Activated T-cell treated with anti-CD3 and anti-CD28 coated beads, Interleukin-2, amount 50 U/mL, for 72 hours (primary cell): ENCODE data around the gene CLCN5. TPM values are rescaled to one million over a fixed set of nuclear protein-coding genes. Genes with fewer than 3 reads are reported as not detected.
A peak's percentile ranks its signal among the peaks of the same experiment; 100 is the strongest.

Experiments
- ATAC-seq, 2 donors: fragments of 150-1000 bp; cut with Tn5 transposase; replicated peaks in 1 of 2; 2 replicates each; pipeline ENCODE4 v1.10.0; 2021; ENCODE audit warnings: moderate library complexity in 2 of 2, mild to moderate bottlenecking in 1 of 2
- DNase-seq, 2 donors: peaks; one replicate each; pipeline ENCODE4 v3.0.0; 2021 to 2022; ENCODE audit warnings: mixed read lengths in 1 of 2
- H3K27ac Mint-ChIP-seq: one replicate; pipeline ENCODE4 v1.8.0; 2022; ENCODE audit warnings: mild to moderate bottlenecking, moderate library complexity, mixed read lengths
- H3K27me3 Mint-ChIP-seq: one replicate; pipeline ENCODE4 v1.8.0; 2022; ENCODE audit warnings: low read depth, mixed read lengths
- H3K36me3 Mint-ChIP-seq, 2 donors: one replicate each; pipeline ENCODE4 v1.8.0; 2022; ENCODE audit warnings: mixed read lengths in 2 of 2, mild to moderate bottlenecking in 1 of 2; ENCODE audit not compliant: insufficient read depth in 2 of 2
- H3K4me1 Mint-ChIP-seq: one replicate; pipeline ENCODE4 v1.8.0; 2022; ENCODE audit warnings: low read depth, mixed read lengths
- H3K4me3 Mint-ChIP-seq, 2 donors: one replicate each; pipeline ENCODE4 v1.8.0; 2022; ENCODE audit warnings: mild to moderate bottlenecking in 2 of 2, mixed read lengths in 2 of 2, moderate library complexity in 2 of 2
- H3K9me3 Mint-ChIP-seq, 2 donors: one replicate each; pipeline ENCODE4 v1.8.0; 2022; ENCODE audit warnings: mixed read lengths in 2 of 2
- total RNA-seq, 2 donors: library from RNA; stranded (reverse); gene quantifications; one replicate each; pipeline ENCODE4 v1.2.3, GENCODE V29; 2022

The CLCN5 gene
- total RNA-seq, 2 donors from 2014 or later = 4.2 to 4.3 TPM

DNA sequence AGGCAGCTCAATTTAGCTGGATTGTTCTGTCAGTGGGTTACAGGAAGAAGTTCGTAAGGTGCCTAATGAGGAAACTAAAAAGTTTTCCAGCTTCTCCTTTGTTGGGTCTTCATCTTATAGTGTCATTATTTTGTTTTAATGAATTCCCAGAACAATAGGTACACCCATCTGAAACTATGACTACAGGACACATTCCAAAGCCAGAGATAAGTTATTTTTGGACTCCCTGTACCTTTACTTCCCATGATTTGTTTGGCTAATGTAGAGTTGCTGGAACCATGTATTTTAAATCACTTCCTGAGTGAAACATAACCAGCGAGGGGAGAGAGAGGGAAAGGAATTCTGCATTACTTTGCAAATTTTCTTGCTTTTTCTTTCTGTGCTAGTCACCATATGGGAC, 114.0 kb downstream of the CLCN5 start:
- Mint-ChIP-seq H3K27ac (no peak overlapping the region), H3K4me1 (no peaks in the 10 kb centered on the region), H3K36me3 (peaks cover 0 to 4% of the 10 kb centered on the region in 2 donors), H3K9me3 (no peaks in the 10 kb centered on the region), H3K27me3 (peaks cover 7% of the 10 kb centered on the region), H3K4me3 (no peak overlapping the region)
- DNase-seq (no peak), ATAC-seq (no peak)

DNA sequence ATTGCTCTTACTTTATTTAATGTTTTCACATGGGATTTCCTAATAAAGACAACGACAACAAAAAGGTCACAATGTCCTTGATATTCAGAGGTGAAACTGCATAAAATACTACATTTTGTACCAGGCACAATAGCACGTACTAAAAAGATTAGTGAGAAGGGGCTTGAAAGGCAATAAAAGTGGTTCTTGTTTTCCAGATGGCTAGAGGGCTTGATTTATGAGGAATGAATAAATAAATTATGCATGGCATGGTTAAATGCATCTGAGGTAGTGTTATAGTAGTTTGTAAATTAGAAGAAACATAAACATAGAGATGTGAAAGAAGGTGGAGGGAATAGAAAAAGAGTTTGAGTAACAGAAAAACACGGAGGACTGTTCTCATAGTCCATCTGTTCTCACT, 123.4 kb downstream of the CLCN5 start:
- Mint-ChIP-seq H3K9me3 (no peaks in the 10 kb centered on the region), H3K27ac (no peak overlapping the region), H3K4me1 (no peaks in the 10 kb centered on the region), H3K27me3 (peaks cover 22% of the 10 kb centered on the region), H3K4me3 (no peak overlapping the region), H3K36me3 (no peaks in the 10 kb centered on the region)
- ATAC-seq (no peak), DNase-seq (no peak)

DNA sequence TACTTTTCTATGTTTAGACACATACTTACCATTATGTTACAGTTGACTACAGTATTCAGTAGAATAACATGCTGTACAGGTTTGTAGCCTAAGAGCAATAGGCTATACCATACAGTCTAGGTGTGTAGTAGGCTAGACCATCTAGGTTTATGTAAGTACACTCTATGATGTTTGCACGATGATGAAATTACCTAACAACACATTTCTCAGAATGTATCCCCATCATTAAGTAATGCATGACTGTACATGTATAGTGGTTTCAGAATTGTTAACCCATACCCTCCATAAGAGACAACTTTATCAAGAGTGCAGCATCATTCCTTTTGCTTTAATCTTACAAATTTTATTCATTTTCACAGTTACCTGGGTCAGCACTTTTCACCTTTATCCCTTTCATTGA, 126.8 kb downstream of the CLCN5 start:
- no peaks in the 10 kb centered on the region for H3K4me1 Mint-ChIP-seq
- ATAC-seq (peak; percentile 37 to 55), DNase-seq (no peak)
- no peaks in the 10 kb centered on the region for H3K36me3 Mint-ChIP-seq
- H3K9me3 Mint-ChIP-seq = no peaks in the 10 kb centered on the region
- H3K4me3 Mint-ChIP-seq = no peak overlapping the region
- no peak overlapping the region for H3K27ac Mint-ChIP-seq
- H3K27me3 Mint-ChIP-seq = peaks cover 18% of the 10 kb centered on the region

DNA sequence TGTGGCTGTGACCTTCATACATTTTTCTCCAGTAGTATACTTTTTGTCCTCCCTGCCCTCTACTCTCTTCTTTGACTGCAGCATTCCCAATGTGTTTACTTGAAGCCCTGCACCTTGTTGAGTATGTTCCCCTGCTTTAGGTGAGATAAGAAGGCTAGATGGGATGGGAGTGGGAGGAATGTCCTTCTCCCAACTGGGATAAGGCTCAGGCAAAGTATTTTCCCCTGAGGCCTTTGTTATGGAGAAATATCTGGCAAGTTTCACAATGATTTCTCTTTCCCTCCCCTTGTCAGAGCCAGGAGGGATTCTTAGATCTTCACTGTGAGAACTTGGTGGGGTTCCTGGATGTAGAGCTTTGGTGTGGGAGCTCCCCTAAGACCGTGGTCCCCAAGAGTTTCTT, 131.8 kb downstream of the CLCN5 start:
- no peak overlapping the region for H3K4me3 Mint-ChIP-seq
- H3K27me3 Mint-ChIP-seq = peaks cover 20% of the 10 kb centered on the region
- H3K27ac Mint-ChIP-seq = no peak overlapping the region
- ATAC-seq = no peak
- no peak for DNase-seq
- no peaks in the 10 kb centered on the region for H3K9me3 Mint-ChIP-seq
- H3K36me3 Mint-ChIP-seq = no peaks in the 10 kb centered on the region
- no peaks in the 10 kb centered on the region for H3K4me1 Mint-ChIP-seq

DNA sequence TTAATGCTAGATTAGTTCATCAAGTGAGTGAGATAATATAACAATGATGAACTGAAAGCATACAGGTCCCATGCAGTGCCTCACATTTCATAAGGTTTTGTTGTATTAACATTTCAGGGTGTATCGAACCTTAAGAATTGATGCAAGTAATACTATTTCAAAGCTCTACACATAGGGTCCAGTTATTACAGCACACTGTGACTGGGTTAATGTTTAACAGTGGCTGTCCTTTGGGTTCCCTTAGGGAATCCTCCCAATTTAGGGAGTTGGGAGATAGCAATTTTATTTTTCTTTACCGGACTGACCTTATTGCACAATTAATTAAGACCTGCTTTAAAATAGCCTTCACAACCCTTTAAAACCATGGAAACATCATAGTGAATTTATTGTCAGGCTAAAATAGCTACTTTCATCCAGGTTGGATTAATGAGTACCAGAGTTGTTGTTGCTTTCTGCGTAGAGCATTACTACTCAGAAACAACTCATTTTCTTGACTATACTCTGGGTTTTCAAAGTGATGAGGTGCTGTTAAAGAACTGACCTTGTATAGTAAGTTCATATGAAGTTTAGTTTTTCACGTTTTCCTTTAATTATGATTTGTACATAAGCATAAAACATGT, 144.0 kb downstream of the CLCN5 start:
- ATAC-seq = no peak
- H3K27me3 Mint-ChIP-seq = no peaks in the 10 kb centered on the region
- H3K36me3 Mint-ChIP-seq = no peaks in the 10 kb centered on the region
- H3K4me1 Mint-ChIP-seq = no peaks in the 10 kb centered on the region
- no peak overlapping the region for H3K27ac Mint-ChIP-seq
- no peaks in the 10 kb centered on the region for H3K9me3 Mint-ChIP-seq
- DNase-seq = no peak
- no peak overlapping the region for H3K4me3 Mint-ChIP-seq

DNA sequence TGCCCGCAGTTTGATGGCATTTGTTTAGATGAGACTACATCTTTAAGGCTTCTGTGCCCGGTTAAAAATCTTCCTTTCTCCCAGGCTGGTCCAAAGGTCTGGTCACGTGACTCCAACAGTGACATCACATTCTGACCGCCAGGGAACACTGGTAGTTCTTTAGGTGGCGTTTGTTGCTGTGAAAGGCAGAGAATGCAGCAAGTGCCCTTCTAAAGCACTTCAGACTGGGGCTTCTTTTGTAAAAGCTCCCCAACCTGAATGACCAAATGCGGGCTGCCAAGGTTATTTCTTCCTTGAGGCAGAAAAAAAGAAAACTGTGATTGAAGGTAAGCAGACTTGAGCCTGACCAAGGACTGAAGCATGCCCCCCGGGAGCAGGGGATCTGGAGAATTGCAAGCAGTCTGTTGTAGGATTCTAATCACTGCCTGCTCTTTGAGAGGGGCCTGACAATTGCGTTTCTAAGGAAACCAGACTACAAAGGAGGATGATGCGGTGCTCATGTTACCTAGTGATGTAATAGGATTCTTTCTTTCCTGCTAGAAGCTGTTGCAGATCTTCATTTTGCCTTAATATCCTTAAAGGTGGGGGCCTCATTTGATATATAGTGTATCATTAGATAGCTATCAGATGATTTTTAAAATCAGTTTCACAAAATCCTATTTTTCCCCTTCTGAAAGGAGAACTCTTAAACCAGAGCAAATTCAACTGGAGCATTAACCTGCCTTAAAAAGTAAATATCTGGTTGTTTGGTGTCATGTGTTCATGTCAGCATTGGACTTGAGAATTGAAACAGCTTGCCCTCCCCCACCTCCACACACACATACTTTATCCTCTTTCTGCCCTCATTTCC, 145.3 kb downstream of the CLCN5 start:
- no peaks in the 10 kb centered on the region for H3K36me3 Mint-ChIP-seq
- no peaks in the 10 kb centered on the region for H3K4me1 Mint-ChIP-seq
- ATAC-seq = no peak
- no peak for DNase-seq
- H3K9me3 Mint-ChIP-seq = no peaks in the 10 kb centered on the region
- peak overlapping the region; percentile 63 for H3K27ac Mint-ChIP-seq
- no peaks in the 10 kb centered on the region for H3K27me3 Mint-ChIP-seq
- no peak overlapping the region for H3K4me3 Mint-ChIP-seq

DNA sequence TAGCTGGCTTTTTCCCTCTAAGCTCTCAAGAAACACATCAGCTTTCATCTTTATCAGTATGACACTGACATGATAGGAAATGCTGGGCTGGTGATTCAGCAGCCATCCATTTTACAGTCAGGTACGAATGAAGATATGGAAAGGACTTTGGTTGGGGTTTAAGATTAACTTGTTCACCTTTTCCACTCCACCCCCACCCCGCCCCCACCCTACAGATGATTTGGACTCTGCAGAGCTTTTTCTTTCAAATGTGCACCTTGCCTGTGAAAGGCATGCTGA, 145.8 kb downstream of the CLCN5 start:
- ATAC-seq = peak; percentile 53 to 63

DNA sequence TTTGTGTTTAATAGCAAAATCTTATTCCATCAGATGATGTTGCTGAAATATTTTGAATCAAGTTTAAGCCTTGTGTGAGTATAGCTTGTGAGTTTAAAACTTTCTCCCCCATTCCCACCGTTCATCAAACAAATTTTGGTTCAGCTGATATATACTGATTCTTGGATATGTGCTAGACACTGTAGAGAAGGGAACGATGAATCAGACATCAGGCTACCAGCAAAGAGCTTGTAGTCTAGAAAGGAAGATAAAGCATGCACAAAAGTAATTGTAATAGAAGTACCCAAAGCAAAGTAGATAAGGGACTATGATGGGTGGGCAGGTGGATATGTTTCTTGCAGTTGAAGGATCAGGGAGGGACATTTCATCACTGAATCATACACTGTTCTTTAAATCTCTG, 146.5 kb downstream of the CLCN5 start:
- Mint-ChIP-seq H3K27ac (no peak overlapping the region), H3K27me3 (no peaks in the 10 kb centered on the region), H3K4me1 (no peaks in the 10 kb centered on the region), H3K9me3 (no peaks in the 10 kb centered on the region), H3K4me3 (no peak overlapping the region), H3K36me3 (no peaks in the 10 kb centered on the region)
- ATAC-seq = no peak
- no peak for DNase-seq

More for the DNA sequence above, 145.8 kb downstream of the CLCN5 start:
- no peaks in the 10 kb centered on the region for H3K36me3 Mint-ChIP-seq
- DNase-seq = no peak
- H3K9me3 Mint-ChIP-seq = no peaks in the 10 kb centered on the region
- H3K4me3 Mint-ChIP-seq = no peak overlapping the region
- no peaks in the 10 kb centered on the region for H3K27me3 Mint-ChIP-seq
- no peaks in the 10 kb centered on the region for H3K4me1 Mint-ChIP-seq
- H3K27ac Mint-ChIP-seq = no peak overlapping the region

DNA sequence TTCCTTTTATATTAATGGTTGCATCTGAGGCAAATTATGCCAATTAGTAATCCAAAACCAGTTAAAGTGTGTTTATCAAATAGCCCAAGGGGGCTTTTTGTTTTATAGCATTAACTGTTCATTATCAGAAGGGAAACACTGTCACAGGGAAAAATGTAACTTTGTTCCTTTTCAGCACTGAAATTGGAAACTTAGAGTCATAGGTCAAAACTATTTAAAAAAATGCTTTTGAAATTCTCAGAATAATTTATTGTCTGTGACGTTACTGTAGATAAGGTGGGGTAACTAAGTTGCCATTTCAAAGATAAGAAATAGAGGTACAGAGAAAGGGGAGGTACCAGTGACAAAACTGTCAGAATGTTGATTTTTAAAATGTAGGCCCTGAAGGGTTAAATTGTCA, 149.1 kb downstream of the CLCN5 start:
- Mint-ChIP-seq H3K4me1 (no peaks in the 10 kb centered on the region), H3K4me3 (no peak overlapping the region), H3K36me3 (no peaks in the 10 kb centered on the region), H3K9me3 (no peaks in the 10 kb centered on the region), H3K27ac (no peak overlapping the region), H3K27me3 (peaks cover 7% of the 10 kb centered on the region)
- DNase-seq (no peak), ATAC-seq (no peak)

DNA sequence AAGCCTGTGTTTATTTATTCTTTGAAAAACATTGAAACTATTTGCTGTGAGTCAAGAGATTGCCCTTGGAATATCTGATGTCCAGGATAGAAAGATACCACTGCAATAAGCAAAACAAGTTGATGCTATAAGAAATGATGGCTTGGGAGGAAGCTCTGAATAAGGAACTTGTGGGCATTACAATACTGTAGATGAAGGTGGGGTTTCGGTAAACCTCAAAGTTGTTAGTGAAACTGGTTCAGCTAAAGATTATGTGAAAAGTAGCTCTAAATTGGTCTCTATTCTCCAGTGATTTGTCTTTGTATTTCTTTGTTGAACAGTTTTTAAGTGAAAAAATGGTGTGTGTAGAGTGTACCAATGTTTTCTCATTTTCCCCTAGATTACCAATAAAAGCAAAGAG, 149.7 kb downstream of the CLCN5 start:
- H3K36me3 Mint-ChIP-seq = no peaks in the 10 kb centered on the region
- no peaks in the 10 kb centered on the region for H3K4me1 Mint-ChIP-seq
- H3K27me3 Mint-ChIP-seq = peaks cover 7% of the 10 kb centered on the region
- H3K27ac Mint-ChIP-seq = no peak overlapping the region
- DNase-seq (no peak), ATAC-seq (no peak)
- H3K9me3 Mint-ChIP-seq = no peaks in the 10 kb centered on the region
- H3K4me3 Mint-ChIP-seq = no peak overlapping the region

DNA sequence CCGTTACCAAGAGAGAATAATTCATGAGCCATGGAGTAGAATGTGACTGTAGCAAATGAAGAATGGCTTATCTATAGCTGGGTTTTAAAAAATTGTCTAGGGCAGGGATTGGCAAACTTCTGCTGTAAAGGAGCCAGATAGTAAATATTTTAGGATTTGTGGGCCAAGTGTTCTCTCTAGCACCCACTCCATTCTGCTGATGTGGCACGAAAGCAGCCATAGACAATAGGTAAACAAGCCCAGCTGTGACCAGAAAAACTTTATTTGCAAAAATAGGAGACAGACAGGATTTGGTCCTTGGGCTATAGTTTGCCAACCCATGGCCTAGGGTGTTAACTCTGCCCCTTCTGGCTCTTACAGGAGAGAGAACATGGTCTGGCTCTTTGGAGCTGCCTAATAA, 151.2 kb downstream of the CLCN5 start:
- no peak overlapping the region for H3K27ac Mint-ChIP-seq
- no peaks in the 10 kb centered on the region for H3K4me1 Mint-ChIP-seq
- H3K27me3 Mint-ChIP-seq = peaks cover 7% of the 10 kb centered on the region
- no peaks in the 10 kb centered on the region for H3K36me3 Mint-ChIP-seq
- no peak overlapping the region for H3K4me3 Mint-ChIP-seq
- DNase-seq = no peak
- no peaks in the 10 kb centered on the region for H3K9me3 Mint-ChIP-seq
- no peak for ATAC-seq

DNA sequence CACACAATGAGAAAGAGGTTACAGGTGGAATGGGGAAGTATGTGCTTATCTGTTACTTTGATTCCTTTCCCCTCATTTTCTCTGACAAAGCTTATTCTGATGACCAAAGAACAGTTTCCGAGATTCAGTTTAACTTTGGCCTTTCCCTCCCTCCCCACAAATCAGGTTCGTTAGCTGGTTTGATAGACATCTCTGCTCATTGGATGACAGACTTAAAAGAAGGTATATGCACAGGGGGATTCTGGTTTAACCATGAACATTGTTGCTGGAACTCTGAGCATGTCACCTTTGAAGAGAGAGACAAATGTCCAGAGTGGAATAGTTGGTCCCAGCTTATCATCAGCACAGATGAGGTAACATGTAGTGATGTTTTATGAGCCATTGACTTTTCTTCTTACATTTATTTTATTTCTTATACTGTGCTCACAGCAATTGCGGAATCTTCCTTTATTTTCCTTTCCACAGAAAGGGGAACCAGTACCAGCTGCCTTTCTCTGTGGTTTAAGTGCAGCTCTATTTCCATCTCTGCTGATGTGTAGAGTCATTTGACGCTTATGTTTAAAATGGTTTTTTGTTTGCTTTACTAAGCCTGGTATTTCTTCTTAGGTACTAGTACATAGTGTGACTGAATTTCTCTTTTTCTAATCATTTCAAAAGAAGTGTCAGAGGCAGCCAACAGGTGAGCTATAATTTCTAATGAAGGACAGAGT, 153.4 kb downstream of the CLCN5 start:
- ATAC-seq (no peak), DNase-seq (no peak)
- no peaks in the 10 kb centered on the region for H3K36me3 Mint-ChIP-seq
- no peaks in the 10 kb centered on the region for H3K9me3 Mint-ChIP-seq
- H3K4me3 Mint-ChIP-seq = no peak overlapping the region
- H3K27ac Mint-ChIP-seq = no peak overlapping the region
- peaks cover 7% of the 10 kb centered on the region for H3K27me3 Mint-ChIP-seq
- H3K4me1 Mint-ChIP-seq = no peaks in the 10 kb centered on the region

DNA sequence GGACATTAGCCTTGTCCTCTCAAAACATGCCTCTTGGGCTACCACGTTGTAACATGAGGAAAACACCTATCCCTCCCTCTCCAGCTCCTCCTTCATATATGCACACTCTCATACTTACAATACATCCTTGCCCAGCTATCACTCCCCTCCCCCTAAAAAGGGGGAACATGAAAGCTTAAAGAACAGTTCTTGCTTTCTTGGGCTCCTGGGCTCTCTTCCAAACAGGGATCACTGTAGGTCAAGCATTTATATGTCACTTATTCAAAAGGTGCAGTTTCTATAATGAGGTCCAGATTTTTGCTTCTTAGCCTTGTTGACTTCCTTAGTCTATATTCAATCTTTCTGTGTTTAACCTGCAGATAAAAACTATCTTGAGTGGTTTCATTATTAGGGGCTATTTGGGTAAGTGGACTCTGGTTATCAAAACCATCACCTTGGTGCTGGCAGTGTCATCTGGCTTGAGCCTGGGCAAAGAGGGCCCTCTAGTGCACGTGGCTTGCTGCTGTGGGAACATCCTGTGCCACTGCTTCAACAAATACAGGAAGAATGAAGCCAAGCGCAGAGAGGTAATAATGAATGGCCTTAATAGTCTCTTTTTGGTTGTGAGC, 159.0 kb downstream of the CLCN5 start:
- no peaks in the 10 kb centered on the region for H3K9me3 Mint-ChIP-seq
- H3K4me3 Mint-ChIP-seq = no peak overlapping the region
- no peaks in the 10 kb centered on the region for H3K4me1 Mint-ChIP-seq
- ATAC-seq = no peak
- DNase-seq = no peak
- no peak overlapping the region for H3K27ac Mint-ChIP-seq
- no peaks in the 10 kb centered on the region for H3K27me3 Mint-ChIP-seq
- H3K36me3 Mint-ChIP-seq = no peaks in the 10 kb centered on the region
